H9 (cell line): ENCODE data around the gene ORMDL1. TPM values are rescaled to one million over a fixed set of nuclear protein-coding genes. Genes with fewer than 3 reads are reported as not detected.

Experiments
- DNase-seq: peaks from one replicate; pipeline ENCODE4 v3.0.0-alpha.2; 2017
- H2AFZ ChIP-seq: one replicate; pipeline ENCODE4 v1.6.1; 2013; ENCODE audit warnings: mild to moderate bottlenecking, low read length, control low read depth, moderate library complexity
- H2AK5ac ChIP-seq: 2 replicates; pipeline ENCODE4 v1.6.1; 2013; ENCODE audit warnings: low read length, control low read depth, mixed read lengths; ENCODE audit not compliant: insufficient read length
- H2BK120ac ChIP-seq: one replicate; pipeline ENCODE4 v1.6.1; 2013; ENCODE audit warnings: low read depth, mild to moderate bottlenecking, low read length, control low read depth, inconsistent platforms; ENCODE audit not compliant: poor library complexity, severe bottlenecking
- H2BK12ac ChIP-seq: 2 replicates; pipeline ENCODE4 v1.6.1; 2013; ENCODE audit warnings: low read length, control low read depth, mixed read lengths, low read depth; ENCODE audit not compliant: insufficient read length
- H2BK15ac ChIP-seq: 2 replicates; pipeline ENCODE4 v1.6.1; 2013; ENCODE audit warnings: low read depth, low read length, control low read depth
- H2BK20ac ChIP-seq: one replicate; pipeline ENCODE4 v1.6.1; 2013; ENCODE audit warnings: low read depth, mild to moderate bottlenecking, low read length, control low read depth, inconsistent platforms; ENCODE audit not compliant: poor library complexity, severe bottlenecking
- H2BK5ac ChIP-seq: 2 replicates; pipeline ENCODE4 v1.6.1; 2013; ENCODE audit warnings: low read length, control low read depth, mixed read lengths; ENCODE audit not compliant: insufficient read length
- H3K14ac ChIP-seq: 2 replicates; pipeline ENCODE4 v1.6.1; 2013; ENCODE audit warnings: low read length, control low read depth; ENCODE audit not compliant: insufficient read depth
- H3K18ac ChIP-seq: 2 replicates; pipeline ENCODE4 v1.6.1; 2013; ENCODE audit warnings: low read depth, mild to moderate bottlenecking, mixed read lengths, low read length, control low read depth; ENCODE audit not compliant: insufficient read length
- H3K23ac ChIP-seq: 2 replicates; pipeline ENCODE4 v1.6.1; 2013; ENCODE audit warnings: low read length, control low read depth, mixed read lengths, low read depth; ENCODE audit not compliant: insufficient read length
- H3K23me2 ChIP-seq: 2 replicates; pipeline ENCODE4 v1.6.1; 2013; ENCODE audit warnings: low read depth, mild to moderate bottlenecking, mixed read lengths, low read length, control low read depth; ENCODE audit not compliant: insufficient read length, poor library complexity, severe bottlenecking
- H3K27ac ChIP-seq: 2 replicates; pipeline ENCODE4 v1.5.1; 2013; ENCODE audit warnings: low read length, control low read depth, mixed read lengths, low read depth; ENCODE audit not compliant: insufficient read length
- H3K27me3 ChIP-seq: 2 replicates; pipeline ENCODE4 v1.6.1; 2013; ENCODE audit warnings: low read length, control low read depth, inconsistent platforms; ENCODE audit not compliant: insufficient read depth
- H3K4ac ChIP-seq: 2 replicates; pipeline ENCODE4 v1.6.1; 2013; ENCODE audit warnings: low read depth, mild to moderate bottlenecking, control low read depth, inconsistent platforms, low read length, moderate library complexity
- H3K4me1 ChIP-seq: 2 replicates; pipeline ENCODE4 v1.6.1; 2013; ENCODE audit warnings: low read length, control low read depth, inconsistent platforms; ENCODE audit not compliant: insufficient read depth
- H3K4me2 ChIP-seq: 2 replicates; pipeline ENCODE4 v1.6.1; 2013; ENCODE audit warnings: low read length, control low read depth, mixed read lengths; ENCODE audit not compliant: insufficient read length, insufficient read depth
- H3K56ac ChIP-seq: 2 replicates; pipeline ENCODE4 v1.6.1; 2013; ENCODE audit warnings: low read depth, mild to moderate bottlenecking, mixed read lengths, low read length, control low read depth; ENCODE audit not compliant: insufficient read length
- H3K79me1 ChIP-seq: 2 replicates; pipeline ENCODE4 v1.6.1; 2013; ENCODE audit warnings: low read depth, mild to moderate bottlenecking, moderate library complexity, low read length, control low read depth, inconsistent platforms; ENCODE audit not compliant: insufficient read depth, poor library complexity, severe bottlenecking
- H3K79me2 ChIP-seq: 2 replicates; pipeline ENCODE4 v1.6.1; 2013; ENCODE audit warnings: low read length, control low read depth, inconsistent platforms; ENCODE audit not compliant: insufficient read depth
- H3K9ac ChIP-seq: 2 replicates; pipeline ENCODE4 v1.6.1; 2013; ENCODE audit warnings: low read length, control low read depth, mixed read lengths; ENCODE audit not compliant: insufficient read length; ENCODE audit errors: extremely low read depth
- H3K9me3 ChIP-seq: one replicate; pipeline ENCODE4 v1.6.1; 2013; ENCODE audit warnings: low read depth, low read length, inconsistent platforms; ENCODE audit not compliant: control insufficient read depth
- H3T11ph ChIP-seq: one replicate; pipeline ENCODE4 v1.6.1; 2013; ENCODE audit warnings: mild to moderate bottlenecking, low read length, control low read depth, inconsistent platforms
- H4K20me1 ChIP-seq: one replicate; pipeline ENCODE4 v1.6.1; 2013; ENCODE audit not compliant: control insufficient read depth, insufficient read length, insufficient read depth
- H4K5ac ChIP-seq: 2 replicates; pipeline ENCODE4 v1.6.1; 2013; ENCODE audit warnings: low read depth, mild to moderate bottlenecking, mixed read lengths, low read length, control low read depth; ENCODE audit not compliant: insufficient read length
- H4K8ac ChIP-seq: replicated peaks from 2 replicates; pipeline ENCODE4 v1.6.1; 2013; ENCODE audit warnings: low read length, control low read depth, mixed read lengths, low read depth; ENCODE audit not compliant: insufficient read length
- H4K91ac ChIP-seq: 2 replicates; pipeline ENCODE4 v1.6.1; 2013; ENCODE audit warnings: low read depth, mild to moderate bottlenecking, moderate library complexity, mixed read lengths, low read length, control low read depth; ENCODE audit not compliant: insufficient read length
- H3K27ac Mint-ChIP-seq, 3 experiments: 2 replicates in 2 of 3; 3 replicates in 1 of 3; pipeline ENCODE4 v1.8.0; 2020 to 2021; ENCODE audit warnings: mixed read lengths in 3 of 3, mild to moderate bottlenecking in 1 of 3, moderate library complexity in 1 of 3
- H3K27me3 Mint-ChIP-seq: 2 replicates; pipeline ENCODE4 v1.8.0; 2021; ENCODE audit warnings: low read depth, mild to moderate bottlenecking, moderate library complexity, mixed read lengths
- H3K36me3 Mint-ChIP-seq, 3 experiments: 2 replicates in 2 of 3; 3 replicates in 1 of 3; pipeline ENCODE4 v1.8.0; 2020 to 2021; ENCODE audit warnings: low read depth in 3 of 3, mixed read lengths in 3 of 3; ENCODE audit not compliant: insufficient read depth in 1 of 3
- H3K4me1 Mint-ChIP-seq, 2 experiments: 2 replicates each; pipeline ENCODE4 v1.8.0; 2020; ENCODE audit warnings: mixed read lengths in 2 of 2
- H3K4me3 Mint-ChIP-seq, 2 experiments: 2 replicates in 1 of 2; 3 replicates in 1 of 2; pipeline ENCODE4 v1.8.0; 2020 to 2021; ENCODE audit warnings: mild to moderate bottlenecking in 2 of 2, mixed read lengths in 2 of 2, moderate library complexity in 1 of 2
- H3K9me3 Mint-ChIP-seq, 2 experiments: 2 replicates in 1 of 2; 3 replicates in 1 of 2; pipeline ENCODE4 v1.8.0; 2020; ENCODE audit warnings: mild to moderate bottlenecking in 2 of 2, mixed read lengths in 2 of 2, moderate library complexity in 1 of 2
- WGBS: extraction: QIAGEN DNeasy Blood & Tissue Kit; methylation state at CpG from one replicate; pipeline ENCODE4 v1.1.7; 2013; ENCODE audit warnings: missing lambda C conversion rate, low lambda C conversion rate, mixed read lengths; ENCODE audit not compliant: insufficient read length; ENCODE audit errors: extremely low coverage; 5-methylcytosine and 5-hydroxymethylcytosine counted together
- total RNA-seq: library from RNA; stranded (reverse); gene quantifications from 2 replicates; pipeline ENCODE4 v1.2.1, GENCODE V29; 2021
- TF ChIP-seq, protein P1 (sequence below): fragments of 200-600 bp; sonication (generic); conservative IDR thresholded peaks from 3 replicates; pipeline ENCODE4 v1.8.0; 2021; ENCODE audit warnings: antibody characterized with exemption, mild to moderate bottlenecking

The ORMDL1 gene
- total RNA-seq, 1 experiment from 2014 or later, result 59.7 TPM

DNA sequence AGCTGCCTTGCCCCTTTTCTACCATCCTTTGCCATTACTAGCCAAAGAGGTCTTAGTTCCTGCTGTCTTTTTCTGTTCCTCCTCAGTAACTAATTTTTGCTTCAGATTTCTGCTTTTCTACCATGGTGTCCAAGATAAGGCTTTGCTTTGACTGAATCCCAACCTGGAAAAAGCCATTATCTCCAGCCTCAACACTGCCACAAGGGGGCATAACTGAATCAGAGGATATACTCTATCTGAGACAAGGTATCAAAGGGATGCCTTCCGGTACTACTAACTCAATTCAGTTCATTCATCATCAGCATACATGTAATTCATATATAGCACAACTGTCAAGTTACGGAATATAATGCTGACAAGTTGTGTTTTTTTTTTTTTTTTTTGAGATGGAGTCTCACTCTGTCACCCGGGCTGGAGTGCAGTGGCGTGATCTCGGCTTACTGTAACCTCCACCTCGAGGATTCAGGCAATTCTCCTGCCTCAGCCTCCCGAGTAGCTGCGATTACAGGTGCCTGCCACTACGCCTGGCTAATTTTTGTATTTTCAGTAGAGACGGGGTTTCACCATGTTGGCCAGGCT lies 33.0 kb downstream of the ORMDL1 start:
- no peaks in the 10 kb centered on the region for H3K79me2 ChIP-seq
- H3K36me3 Mint-ChIP-seq, result peaks cover 0 to 16% (median 7%) of the 10 kb centered on the region in 3 experiments; a peak in 5 of 7 replicates
- no peak overlapping the region for H2BK15ac ChIP-seq
- no peak overlapping the region for H2AK5ac ChIP-seq
- no CpG with 5 or more reads among the region's 10 CpGs for WGBS
- H2BK5ac ChIP-seq, result no peak overlapping the region
- H3K14ac ChIP-seq, result no peak overlapping the region
- H3K23ac ChIP-seq, result no peak overlapping the region
- peak; percentile 32 for DNase-seq
- no peak overlapping the region for H2BK120ac ChIP-seq
- H3K4me3 Mint-ChIP-seq, result no peak overlapping the region
- H3K27me3 ChIP-seq, result no peaks in the 10 kb centered on the region
- H3K9ac ChIP-seq, result no peak overlapping the region
- H3K4ac ChIP-seq, result no peak overlapping the region
- H4K5ac ChIP-seq, result no peak overlapping the region
- H3K4me1 Mint-ChIP-seq, result no peaks in the 10 kb centered on the region
- no peak overlapping the region for H3K27ac Mint-ChIP-seq
- H3T11ph ChIP-seq, result no peak overlapping the region
- no peak overlapping the region for H2AFZ ChIP-seq
- no peak overlapping the region for H2BK12ac ChIP-seq
- H2BK20ac ChIP-seq, result no peak overlapping the region
- no peaks in the 10 kb centered on the region for H3K9me3 Mint-ChIP-seq
- no peaks in the 10 kb centered on the region for H4K20me1 ChIP-seq
- no peak overlapping the region for H3K18ac ChIP-seq
- no peaks in the 10 kb centered on the region for H3K4me1 ChIP-seq
- H4K8ac ChIP-seq, result no peak overlapping the region
- no peaks in the 10 kb centered on the region for H3K23me2 ChIP-seq
- H3K56ac ChIP-seq, result no peak overlapping the region
- H3K79me1 ChIP-seq, result no peaks in the 10 kb centered on the region
- TF ChIP-seq, protein P1, sequence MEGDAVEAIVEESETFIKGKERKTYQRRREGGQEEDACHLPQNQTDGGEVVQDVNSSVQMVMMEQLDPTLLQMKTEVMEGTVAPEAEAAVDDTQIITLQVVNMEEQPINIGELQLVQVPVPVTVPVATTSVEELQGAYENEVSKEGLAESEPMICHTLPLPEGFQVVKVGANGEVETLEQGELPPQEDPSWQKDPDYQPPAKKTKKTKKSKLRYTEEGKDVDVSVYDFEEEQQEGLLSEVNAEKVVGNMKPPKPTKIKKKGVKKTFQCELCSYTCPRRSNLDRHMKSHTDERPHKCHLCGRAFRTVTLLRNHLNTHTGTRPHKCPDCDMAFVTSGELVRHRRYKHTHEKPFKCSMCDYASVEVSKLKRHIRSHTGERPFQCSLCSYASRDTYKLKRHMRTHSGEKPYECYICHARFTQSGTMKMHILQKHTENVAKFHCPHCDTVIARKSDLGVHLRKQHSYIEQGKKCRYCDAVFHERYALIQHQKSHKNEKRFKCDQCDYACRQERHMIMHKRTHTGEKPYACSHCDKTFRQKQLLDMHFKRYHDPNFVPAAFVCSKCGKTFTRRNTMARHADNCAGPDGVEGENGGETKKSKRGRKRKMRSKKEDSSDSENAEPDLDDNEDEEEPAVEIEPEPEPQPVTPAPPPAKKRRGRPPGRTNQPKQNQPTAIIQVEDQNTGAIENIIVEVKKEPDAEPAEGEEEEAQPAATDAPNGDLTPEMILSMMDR, result peak; percentile 74
- H3K4me2 ChIP-seq, result no peak overlapping the region
- no peaks in the 10 kb centered on the region for H3K9me3 ChIP-seq
- H4K91ac ChIP-seq, result no peak overlapping the region
- no peaks in the 10 kb centered on the region for H3K27me3 Mint-ChIP-seq
- H3K27ac ChIP-seq, result no peak overlapping the region
